K562 (cell line): Measurements from ENCODE around the gene KMT2D. TPM values are rescaled to one million over a fixed set of nuclear protein-coding genes. Genes with fewer than 3 reads are reported as not detected.
A peak's percentile ranks its signal among the peaks of the same experiment; 100 is the strongest.

Experiments
- CEBPG ChIP-seq, 3 experiments: fragments of 200-800 bp in 1 of 3; sonication (Bioruptor generic) in 1 of 3; sonication (generic) in 1 of 3; formaldehyde crosslinking in 1 of 3; IDR thresholded peaks in 2 of 3; conservative IDR thresholded peaks in 1 of 3; 2 replicates each; pipeline versions ENCODE4 v1.6.1 to v1.8.0; 2016 to 2022; ENCODE audit warnings: missing compliant biosample characterization in 2 of 3, missing genetic modification characterization in 2 of 3, mild to moderate bottlenecking in 1 of 3, missing genetic modification reagents in 1 of 3
- CTBP1 ChIP-seq: fragments of 450-650 bp; IDR thresholded peaks from 2 replicates; pipeline ENCODE4 v1.6.1; 2016; ENCODE audit warnings: borderline replicate concordance
- MCM3 ChIP-seq: fragments of 450-650 bp; IDR thresholded peaks from 2 replicates; pipeline ENCODE4 v1.6.1; 2016
- NFRKB ChIP-seq: fragments of 450-650 bp; IDR thresholded peaks from 2 replicates; pipeline ENCODE4 v1.6.1; 2016; ENCODE audit warnings: low read depth
- TARDBP ChIP-seq: fragments of 450-650 bp; IDR thresholded peaks from 2 replicates; pipeline ENCODE4 v1.6.1; 2016
- TEAD4 ChIP-seq, 2 experiments: sonication (generic) in 1 of 2; formaldehyde crosslinking in 1 of 2; IDR thresholded peaks; 2 replicates each; pipeline versions ENCODE4 v1.6.1 to v1.8.0; 2012 to 2022; ENCODE audit warnings: borderline replicate concordance in 1 of 2, inconsistent platforms in 1 of 2, low read length in 1 of 2, mild to moderate bottlenecking in 1 of 2, missing genetic modification reagents in 1 of 2
- ZNF165 ChIP-seq: fragments of 250-450 bp; sonication (Bioruptor Pico); IDR thresholded peaks from 2 replicates; pipeline ENCODE4 v1.4.0; 2020; ENCODE audit warnings: borderline replicate concordance
- polyA plus RNA-seq, 8 experiments: library from polyadenylated mRNA; depleted of rRNA in 4 of 8; stranded (reverse) in 5 of 8; unstranded in 3 of 8; fragments of >200 nt; fragmentation: Nextera tagmentation in 2 of 8; fragmentation: Illumina TruSeq in 1 of 8; extraction: Ambion mirVana in 2 of 8; extraction: Trizol in 1 of 8; gene quantifications; 2 replicates each; pipeline versions ENCODE4 v1.2.1 to v1.2.3, GENCODE V29; 2011 to 2014; ENCODE audit warnings: inconsistent platforms in 1 of 8, missing spikeins in 1 of 8
- total RNA-seq, 7 experiments: library from RNA; depleted of rRNA in 6 of 7; stranded (reverse); fragments of >200 nt in 6 of 7; fragmentation: Illumina TruSeq in 2 of 7; extraction: Trizol in 2 of 7; gene quantifications; 2 replicates each; pipeline versions ENCODE4 v1.2.1 to v1.2.3, GENCODE V29; 2011 to 2021; ENCODE audit warnings: low replicate concordance in 1 of 7
- TF ChIP-seq, protein P1 (sequence below), 2 experiments: IDR thresholded peaks; 2 replicates each; pipeline ENCODE4 v1.6.1; 2012; ENCODE audit warnings: improper control_type of control experiment in 2 of 2, low read depth in 2 of 2, low read length in 2 of 2, borderline replicate concordance in 1 of 2
- TF ChIP-seq, protein P2 (sequence below): fragments of 250-450 bp; sonication (Bioruptor Pico); IDR thresholded peaks from 2 replicates; pipeline ENCODE4 v1.8.0; 2022; ENCODE audit warnings: inconsistent platforms
- TF ChIP-seq, protein P3 (sequence below): fragments of 450-650 bp; formaldehyde crosslinking; conservative IDR thresholded peaks from 2 replicates; pipeline ENCODE4 v1.4.0; 2022; ENCODE audit warnings: mild to moderate bottlenecking, missing genetic modification characterization
- TF ChIP-seq, protein P4 (sequence below): fragments of 250-450 bp; sonication (Bioruptor Pico); IDR thresholded peaks from 2 replicates; pipeline ENCODE4 v1.4.0; 2020; ENCODE audit warnings: mild to moderate bottlenecking, moderate library complexity, borderline replicate concordance
- TF ChIP-seq, protein P5 (sequence below): fragments of 250-450 bp; sonication (Bioruptor Pico); IDR thresholded peaks from 2 replicates; pipeline ENCODE4 v1.8.0; 2021; ENCODE audit warnings: moderate library complexity, mild to moderate bottlenecking, inconsistent platforms
- TF ChIP-seq, protein P6 (sequence below), 2 experiments: fragments of 250-450 bp in 1 of 2; fragments of 450-650 bp in 1 of 2; sonication (Bioruptor Pico) in 1 of 2; IDR thresholded peaks; 2 replicates each; pipeline versions ENCODE4 v1.6.1 to v1.8.0; 2016 to 2021; ENCODE audit warnings: mild to moderate bottlenecking in 2 of 2, moderate library complexity in 2 of 2, missing compliant biosample characterization in 1 of 2, missing genetic modification characterization in 1 of 2
- TF ChIP-seq, protein P7 (sequence below): sonication (generic); formaldehyde crosslinking; IDR thresholded peaks from 2 replicates; pipeline ENCODE4 v1.5.0; 2020; ENCODE audit warnings: missing genetic modification reagents

Gene KMT2D
- total and polyA plus RNA-seq, 9 of the 15 experiments (the other 6 are each of a cell fraction or from before 2014, with no cell fraction given): 0.22 to 93.7 (median 13.7) TPM

DNA sequence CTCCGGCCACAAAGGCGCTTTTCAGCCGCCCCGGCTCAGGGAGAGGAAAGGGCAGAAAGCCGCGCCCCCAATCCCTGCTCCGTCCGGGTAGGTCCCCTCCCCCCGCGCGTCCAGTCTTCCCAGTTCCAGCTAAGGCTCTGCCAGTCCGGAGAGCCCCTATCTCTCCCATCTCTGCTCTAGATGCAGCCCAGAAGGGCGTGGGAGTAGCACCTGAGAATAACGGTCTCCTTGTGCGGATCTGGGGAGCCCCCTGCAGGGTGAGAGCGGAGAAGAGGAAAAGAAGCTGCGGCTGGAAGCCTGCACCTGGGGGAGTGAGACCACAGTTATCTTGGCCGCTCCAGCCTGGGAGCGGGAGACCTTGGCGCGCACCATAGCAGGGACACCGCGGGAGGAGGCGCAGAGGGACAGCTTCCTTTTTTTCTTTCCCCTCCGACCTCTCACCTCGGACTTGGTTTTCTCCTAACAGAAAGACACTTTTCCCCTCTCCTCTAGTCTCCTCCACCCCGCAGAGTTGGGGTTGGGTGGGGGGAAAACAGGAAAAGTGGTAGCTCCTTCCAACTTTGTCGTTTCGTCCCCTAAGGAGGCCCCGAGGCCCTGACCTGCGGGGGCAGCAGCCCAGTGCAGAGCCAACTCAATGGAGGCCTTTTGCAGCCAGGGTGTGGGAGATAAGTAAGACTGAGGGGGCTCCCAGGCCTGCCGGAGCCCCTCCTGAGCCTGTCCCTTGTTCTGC is 31.7 kb upstream of the KMT2D start (continued):
- no peak for TF ChIP-seq ZNF165 (CRISPR knock-in tag)
- TF ChIP-seq TARDBP: peak; percentile 80; the same call in 1 of the 2 replicates
- TF ChIP-seq CTBP1: peak; percentile 100
- TF ChIP-seq, protein P1, sequence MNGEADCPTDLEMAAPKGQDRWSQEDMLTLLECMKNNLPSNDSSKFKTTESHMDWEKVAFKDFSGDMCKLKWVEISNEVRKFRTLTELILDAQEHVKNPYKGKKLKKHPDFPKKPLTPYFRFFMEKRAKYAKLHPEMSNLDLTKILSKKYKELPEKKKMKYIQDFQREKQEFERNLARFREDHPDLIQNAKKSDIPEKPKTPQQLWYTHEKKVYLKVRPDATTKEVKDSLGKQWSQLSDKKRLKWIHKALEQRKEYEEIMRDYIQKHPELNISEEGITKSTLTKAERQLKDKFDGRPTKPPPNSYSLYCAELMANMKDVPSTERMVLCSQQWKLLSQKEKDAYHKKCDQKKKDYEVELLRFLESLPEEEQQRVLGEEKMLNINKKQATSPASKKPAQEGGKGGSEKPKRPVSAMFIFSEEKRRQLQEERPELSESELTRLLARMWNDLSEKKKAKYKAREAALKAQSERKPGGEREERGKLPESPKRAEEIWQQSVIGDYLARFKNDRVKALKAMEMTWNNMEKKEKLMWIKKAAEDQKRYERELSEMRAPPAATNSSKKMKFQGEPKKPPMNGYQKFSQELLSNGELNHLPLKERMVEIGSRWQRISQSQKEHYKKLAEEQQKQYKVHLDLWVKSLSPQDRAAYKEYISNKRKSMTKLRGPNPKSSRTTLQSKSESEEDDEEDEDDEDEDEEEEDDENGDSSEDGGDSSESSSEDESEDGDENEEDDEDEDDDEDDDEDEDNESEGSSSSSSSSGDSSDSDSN (IDR thresholded peaks at IDR 0.05; ENCODE audit: borderline replicate concordance in 1 of 2, low read depth in 2 of 2, low read length in 2 of 2): peak; percentile 82 to 97
- no peak for TF ChIP-seq CEBPG (CRISPR knock-in tag; IDR thresholded peaks at IDR 0.05)
- no peak for TF ChIP-seq CEBPG (tag; conservative IDR thresholded peaks at IDR 0.05 in 1 of 2, IDR thresholded peaks at IDR 0.05 in 1 of 2)
- TF ChIP-seq, protein P2, sequence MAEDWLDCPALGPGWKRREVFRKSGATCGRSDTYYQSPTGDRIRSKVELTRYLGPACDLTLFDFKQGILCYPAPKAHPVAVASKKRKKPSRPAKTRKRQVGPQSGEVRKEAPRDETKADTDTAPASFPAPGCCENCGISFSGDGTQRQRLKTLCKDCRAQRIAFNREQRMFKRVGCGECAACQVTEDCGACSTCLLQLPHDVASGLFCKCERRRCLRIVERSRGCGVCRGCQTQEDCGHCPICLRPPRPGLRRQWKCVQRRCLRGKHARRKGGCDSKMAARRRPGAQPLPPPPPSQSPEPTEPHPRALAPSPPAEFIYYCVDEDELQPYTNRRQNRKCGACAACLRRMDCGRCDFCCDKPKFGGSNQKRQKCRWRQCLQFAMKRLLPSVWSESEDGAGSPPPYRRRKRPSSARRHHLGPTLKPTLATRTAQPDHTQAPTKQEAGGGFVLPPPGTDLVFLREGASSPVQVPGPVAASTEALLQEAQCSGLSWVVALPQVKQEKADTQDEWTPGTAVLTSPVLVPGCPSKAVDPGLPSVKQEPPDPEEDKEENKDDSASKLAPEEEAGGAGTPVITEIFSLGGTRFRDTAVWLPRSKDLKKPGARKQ (CRISPR knock-in tag): no peak
- TF ChIP-seq NFRKB: no peak
- TF ChIP-seq, protein P3, sequence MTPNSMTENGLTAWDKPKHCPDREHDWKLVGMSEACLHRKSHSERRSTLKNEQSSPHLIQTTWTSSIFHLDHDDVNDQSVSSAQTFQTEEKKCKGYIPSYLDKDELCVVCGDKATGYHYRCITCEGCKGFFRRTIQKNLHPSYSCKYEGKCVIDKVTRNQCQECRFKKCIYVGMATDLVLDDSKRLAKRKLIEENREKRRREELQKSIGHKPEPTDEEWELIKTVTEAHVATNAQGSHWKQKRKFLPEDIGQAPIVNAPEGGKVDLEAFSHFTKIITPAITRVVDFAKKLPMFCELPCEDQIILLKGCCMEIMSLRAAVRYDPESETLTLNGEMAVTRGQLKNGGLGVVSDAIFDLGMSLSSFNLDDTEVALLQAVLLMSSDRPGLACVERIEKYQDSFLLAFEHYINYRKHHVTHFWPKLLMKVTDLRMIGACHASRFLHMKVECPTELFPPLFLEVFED (CRISPR knock-in tag): no peak
- peak; percentile 92 for TF ChIP-seq TEAD4 (IDR thresholded peaks at IDR 0.05; ENCODE audit: low read length)
- TF ChIP-seq TEAD4 (CRISPR knock-in tag; IDR thresholded peaks at IDR 0.05; ENCODE audit: borderline replicate concordance): no peak
- TF ChIP-seq, protein P4, sequence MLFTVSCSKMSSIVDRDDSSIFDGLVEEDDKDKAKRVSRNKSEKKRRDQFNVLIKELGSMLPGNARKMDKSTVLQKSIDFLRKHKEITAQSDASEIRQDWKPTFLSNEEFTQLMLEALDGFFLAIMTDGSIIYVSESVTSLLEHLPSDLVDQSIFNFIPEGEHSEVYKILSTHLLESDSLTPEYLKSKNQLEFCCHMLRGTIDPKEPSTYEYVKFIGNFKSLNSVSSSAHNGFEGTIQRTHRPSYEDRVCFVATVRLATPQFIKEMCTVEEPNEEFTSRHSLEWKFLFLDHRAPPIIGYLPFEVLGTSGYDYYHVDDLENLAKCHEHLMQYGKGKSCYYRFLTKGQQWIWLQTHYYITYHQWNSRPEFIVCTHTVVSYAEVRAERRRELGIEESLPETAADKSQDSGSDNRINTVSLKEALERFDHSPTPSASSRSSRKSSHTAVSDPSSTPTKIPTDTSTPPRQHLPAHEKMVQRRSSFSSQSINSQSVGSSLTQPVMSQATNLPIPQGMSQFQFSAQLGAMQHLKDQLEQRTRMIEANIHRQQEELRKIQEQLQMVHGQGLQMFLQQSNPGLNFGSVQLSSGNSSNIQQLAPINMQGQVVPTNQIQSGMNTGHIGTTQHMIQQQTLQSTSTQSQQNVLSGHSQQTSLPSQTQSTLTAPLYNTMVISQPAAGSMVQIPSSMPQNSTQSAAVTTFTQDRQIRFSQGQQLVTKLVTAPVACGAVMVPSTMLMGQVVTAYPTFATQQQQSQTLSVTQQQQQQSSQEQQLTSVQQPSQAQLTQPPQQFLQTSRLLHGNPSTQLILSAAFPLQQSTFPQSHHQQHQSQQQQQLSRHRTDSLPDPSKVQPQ (CRISPR knock-in tag): no peak
- TF ChIP-seq, protein P5, sequence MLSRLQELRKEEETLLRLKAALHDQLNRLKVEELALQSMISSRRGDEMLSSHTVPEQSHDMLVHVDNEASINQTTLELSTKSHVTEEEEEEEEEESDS (CRISPR knock-in tag): no peak
- TF ChIP-seq, protein P6, sequence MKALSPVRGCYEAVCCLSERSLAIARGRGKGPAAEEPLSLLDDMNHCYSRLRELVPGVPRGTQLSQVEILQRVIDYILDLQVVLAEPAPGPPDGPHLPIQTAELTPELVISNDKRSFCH (CRISPR knock-in tag; IDR thresholded peaks at IDR 0.05): no peak
- TF ChIP-seq, protein P6 (tag; IDR thresholded peaks at IDR 0.05): peak; percentile 53; the same call in 1 of the 2 replicates
- TF ChIP-seq, protein P7, sequence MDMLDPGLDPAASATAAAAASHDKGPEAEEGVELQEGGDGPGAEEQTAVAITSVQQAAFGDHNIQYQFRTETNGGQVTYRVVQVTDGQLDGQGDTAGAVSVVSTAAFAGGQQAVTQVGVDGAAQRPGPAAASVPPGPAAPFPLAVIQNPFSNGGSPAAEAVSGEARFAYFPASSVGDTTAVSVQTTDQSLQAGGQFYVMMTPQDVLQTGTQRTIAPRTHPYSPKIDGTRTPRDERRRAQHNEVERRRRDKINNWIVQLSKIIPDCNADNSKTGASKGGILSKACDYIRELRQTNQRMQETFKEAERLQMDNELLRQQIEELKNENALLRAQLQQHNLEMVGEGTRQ (CRISPR knock-in tag): no peak
- no peak for TF ChIP-seq MCM3
